GM18517 (cell line): ENCODE measurements around the gene SLC27A5.

Experiments used
- ATAC-seq: cut with Tn5 transposase; IDR thresholded peaks from one replicate; pipeline ENCODE4 v1.9.1; 2021; ENCODE audit warnings: mild to moderate bottlenecking, moderate library complexity; ENCODE audit not compliant: unreplicated experiment

Gene SLC27A5

GRCh38 chr19:58511353-58512208 is at the start of gene SLC27A5:
Gene SLC27A5, minus strand, starts transcription at chr19:58511992. Its CDS starts 37 bp downstream, at chr19:58511955.
- no peak for ATAC-seq

DNA sequence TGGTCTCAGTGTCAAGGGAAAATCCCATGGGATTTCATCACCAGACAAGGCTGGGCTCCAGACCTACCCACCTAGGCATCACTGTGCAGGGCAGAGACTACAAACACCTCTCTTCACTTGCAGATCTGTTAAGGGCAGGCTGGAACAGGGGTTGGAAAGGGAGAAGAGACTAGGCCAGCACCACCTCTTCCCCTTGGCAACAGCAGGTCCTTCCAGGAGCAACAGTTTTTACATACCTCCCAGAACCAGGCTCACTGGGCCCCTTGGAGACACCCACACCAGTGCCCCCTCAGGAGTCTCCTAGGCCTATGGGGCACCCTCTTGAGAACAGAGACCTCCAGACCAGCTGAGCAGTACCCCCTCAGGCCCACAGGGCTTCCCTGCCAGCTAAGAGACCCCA is 49.1 kb upstream of the SLC27A5 start:
- no peak for ATAC-seq

DNA sequence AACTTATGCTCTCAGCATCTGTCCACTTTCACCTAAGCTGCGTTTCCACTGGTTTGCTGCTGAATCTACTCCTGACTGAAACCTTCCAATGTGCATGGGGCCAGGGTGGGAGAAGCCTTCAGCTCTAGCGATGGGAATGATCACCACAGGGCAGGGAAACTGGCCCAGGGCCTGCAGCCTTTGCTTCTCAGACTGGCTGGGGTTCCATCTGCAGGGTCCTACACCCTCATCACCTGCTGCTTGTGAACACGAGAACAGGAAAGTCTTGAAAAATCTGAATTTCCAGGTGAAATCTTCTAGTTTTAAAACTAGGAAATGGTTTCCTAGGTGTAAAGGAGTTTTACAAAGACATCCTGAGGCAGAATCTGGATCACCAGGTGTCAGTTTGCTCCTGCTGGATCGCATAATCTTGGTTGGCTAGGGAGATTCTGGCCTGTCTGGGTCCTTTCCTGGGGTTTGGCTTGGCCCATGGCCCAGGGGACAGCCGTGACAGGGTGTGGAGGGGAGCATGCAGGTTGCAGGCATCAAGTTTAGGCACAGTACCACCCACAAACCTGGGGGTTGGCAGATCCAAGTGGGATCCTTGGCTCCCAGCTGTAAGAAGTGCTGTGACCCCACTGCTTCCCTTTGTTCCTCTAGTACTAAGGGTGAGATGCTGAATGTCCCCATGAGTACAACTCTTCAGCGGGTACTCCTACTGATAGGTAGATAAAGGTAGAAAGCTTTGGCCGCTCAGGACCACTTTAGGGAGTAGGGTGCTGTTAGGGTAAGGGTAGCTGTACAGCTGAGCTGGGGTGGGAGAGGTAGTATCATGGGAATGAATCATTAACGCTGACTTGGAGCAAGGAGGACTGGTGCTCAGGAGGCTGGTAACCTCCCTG is 48.5 kb upstream of the SLC27A5 start:
- no peak for ATAC-seq

GRCh38 chr19:58559275-58560006 is 47.6 kb upstream of the SLC27A5 start:
- ATAC-seq = peak; percentile 17

DNA sequence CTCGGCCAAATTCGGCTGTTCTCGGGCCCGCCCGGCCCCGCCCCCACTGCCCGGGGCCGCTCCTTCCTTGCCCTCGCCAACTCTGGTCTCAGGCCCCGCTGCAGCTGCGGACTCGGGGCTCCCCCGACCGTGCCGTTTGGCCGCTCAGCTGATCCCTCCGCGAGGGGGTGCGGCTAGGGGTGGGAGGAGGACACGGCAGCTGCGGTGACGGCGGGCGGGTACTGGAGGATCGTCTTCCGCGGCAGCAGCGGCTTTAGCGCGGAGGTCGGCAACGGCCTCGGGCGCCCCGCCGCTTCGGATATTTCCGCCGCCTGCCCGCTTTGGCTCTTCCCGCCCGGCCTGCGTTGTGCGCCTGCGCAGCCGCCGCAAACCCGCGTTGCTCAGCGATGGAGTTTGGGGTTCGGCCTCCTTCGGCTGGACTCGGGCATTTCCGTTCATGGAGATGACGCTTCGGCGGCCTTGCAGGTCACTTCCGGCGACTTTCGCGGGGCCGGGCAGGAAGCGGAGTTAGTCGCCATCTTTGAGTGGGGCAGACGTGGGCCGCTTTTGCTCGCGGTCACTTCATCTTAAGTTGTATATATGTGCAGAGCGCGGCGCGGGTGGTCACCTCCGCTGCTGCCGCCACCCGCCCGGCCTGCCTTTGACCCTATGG is 47.0 kb upstream of the SLC27A5 start:
- peak; percentile 55 for ATAC-seq

GRCh38 chr19:58558066-58558622 is 46.4 kb upstream of the SLC27A5 start, which contains the start of gene UBE2M:
Gene UBE2M, minus strand, starts transcription at chr19:58558611. Its CDS starts 230 bp downstream, at chr19:58558381.
- peak; percentile 2 for ATAC-seq

GRCh38 chr19:58557221-58558065 is 45.7 kb upstream of the SLC27A5 start:
- ATAC-seq = no peak

- ATAC-seq = no peak
These were observed 44.9 kb upstream of the SLC27A5 start for GRCh38 chr19:58556622-58557220.

GRCh38 chr19:58555920-58556621 is 44.3 kb upstream of the SLC27A5 start:
- ATAC-seq = no peak

GRCh38 chr19:58555369-58555885 is 43.6 kb upstream of the SLC27A5 start:
- ATAC-seq = no peak

- ATAC-seq = no peak
These were observed 42.9 kb upstream of the SLC27A5 start, which contains the start of gene CHMP2A for GRCh38 chr19:58554494-58555368. Gene CHMP2A, minus strand, starts transcription at chr19:58555105. Its CDS starts 893 bp downstream, at chr19:58554212.

- ATAC-seq = no peak
These were observed 42.2 kb upstream of the SLC27A5 start for GRCh38 chr19:58553799-58554493.

GRCh38 chr19:58552655-58553054 is 40.9 kb upstream of the SLC27A5 start:
- ATAC-seq = no peak

- no peak for ATAC-seq
These were observed 40.0 kb upstream of the SLC27A5 start for GRCh38 chr19:58551577-58552471.

- no peak for ATAC-seq
These were observed 39.3 kb upstream of the SLC27A5 start for GRCh38 chr19:58551123-58551497.
